Right atrium auricular region (tissue), 2 donors: ENCODE data around the gene PRRT3. TPM values are rescaled to one million over a fixed set of nuclear protein-coding genes. Genes with fewer than 3 reads are reported as not detected.

Source experiments
- DNase-seq: peaks from one replicate; pipeline ENCODE4 v3.0.0-alpha.2; 2019; ENCODE audit warnings: low spot score
- H3K27ac ChIP-seq, 2 donors: fragments of 200-600 bp; sonication (generic); 1 replicate in 1 of 2; 2 replicates in 1 of 2; pipeline ENCODE4 v1.5.1; 2016 to 2019
- H3K27me3 ChIP-seq, 2 donors: fragments of 200-600 bp; sonication (generic); one replicate each; pipeline versions ENCODE4 v1.5.1 to v1.6.0; 2017 to 2019
- H3K36me3 ChIP-seq: fragments of 200-600 bp; sonication (generic); one replicate; pipeline ENCODE4 v1.5.1; 2016
- H3K4me1 ChIP-seq, 2 donors: fragments of 200-600 bp; sonication (generic); one replicate each; pipeline versions ENCODE4 v1.5.1 to v1.6.0; 2017 to 2019
- H3K4me3 ChIP-seq, 2 donors: fragments of 200-600 bp; sonication (generic); 1 replicate in 1 of 2; 2 replicates in 1 of 2; pipeline ENCODE4 v1.5.1; 2017 to 2019; ENCODE audit warnings: mild to moderate bottlenecking in 1 of 2, moderate library complexity in 1 of 2
- H3K9me3 ChIP-seq, 2 donors: fragments of 200-600 bp; sonication (generic); one replicate each; pipeline ENCODE4 v1.5.1; 2019
- CTCF ChIP-seq, 2 donors: fragments of 200-600 bp; sonication (generic); IDR thresholded peaks; one replicate each; pipeline ENCODE4 v1.5.1; 2019; ENCODE audit warnings: antibody characterized with exemption in 2 of 2
- total RNA-seq, 2 donors: library from RNA; depleted of rRNA; stranded (reverse); fragments of >200 nt; gene quantifications; one replicate each; pipeline ENCODE4 v1.1.0, GENCODE V29; 2016

The PRRT3 gene
- total RNA-seq, 2 donors from 2014 or later: 1.4 to 1.9 TPM

GRCh38 chr3:9965200-9965875 is 13.1 kb upstream of the PRRT3 start:
- Histone ChIP-seq H3K27ac (no peak overlapping the region), H3K4me3 (no peak overlapping the region), H3K4me1 (no peaks in the 10 kb centered on the region), H3K9me3 (no peaks in the 10 kb centered on the region), H3K36me3 (peaks cover 58% of the 10 kb centered on the region), H3K27me3 (no peaks in the 10 kb centered on the region)
- no peak for TF ChIP-seq CTCF (IDR thresholded peaks at IDR 0.05)
- DNase-seq: no peak

GRCh38 chr3:9957214-9957613 is 5.0 kb upstream of the PRRT3 start:
- H3K27me3 ChIP-seq: no peaks in the 10 kb centered on the region
- H3K27ac ChIP-seq: no peak overlapping the region
- H3K36me3 ChIP-seq: peaks cover 12% of the 10 kb centered on the region
- no peak for DNase-seq
- H3K9me3 ChIP-seq: no peaks in the 10 kb centered on the region
- no peak overlapping the region for H3K4me3 ChIP-seq
- H3K4me1 ChIP-seq: peaks cover 0 to 3% of the 10 kb centered on the region in 2 donors
- TF ChIP-seq CTCF (IDR thresholded peaks at IDR 0.05): no peak

- H3K9me3 ChIP-seq: no peaks in the 10 kb centered on the region
- H3K27me3 ChIP-seq: no peaks in the 10 kb centered on the region
- no peak for DNase-seq
- no peak overlapping the region for H3K4me3 ChIP-seq
- no peak overlapping the region for H3K27ac ChIP-seq
- H3K4me1 ChIP-seq: peaks cover 0 to 13% of the 10 kb centered on the region in 2 donors
- no peak for TF ChIP-seq CTCF (IDR thresholded peaks at IDR 0.05)
- H3K36me3 ChIP-seq: peaks cover under 1% of the 10 kb centered on the region
These were observed 3.6 kb upstream of the PRRT3 start for GRCh38 chr3:9955611-9956352.

GRCh38 chr3:9955067-9955502 is 2.9 kb upstream of the PRRT3 start:
- no peak overlapping the region for H3K27ac ChIP-seq
- no peaks in the 10 kb centered on the region for H3K9me3 ChIP-seq
- H3K4me3 ChIP-seq: no peak overlapping the region
- TF ChIP-seq CTCF (IDR thresholded peaks at IDR 0.05): no peak
- peaks cover 0 to 13% of the 10 kb centered on the region in 2 donors for H3K4me1 ChIP-seq
- no peak for DNase-seq
- H3K36me3 ChIP-seq: no peaks in the 10 kb centered on the region
- H3K27me3 ChIP-seq: no peaks in the 10 kb centered on the region

GRCh38 chr3:9951598-9951961 is 628 bp downstream of the PRRT3 start:
- Histone ChIP-seq H3K9me3 (no peaks in the 10 kb centered on the region), H3K4me1 (peaks cover 0 to 26% of the 10 kb centered on the region in 2 donors), H3K36me3 (no peaks in the 10 kb centered on the region), H3K4me3 (peak overlapping the region; percentile 41 to 55), H3K27ac (no peak overlapping the region), H3K27me3 (no peaks in the 10 kb centered on the region)
- no peak for DNase-seq
- no peak for TF ChIP-seq CTCF (IDR thresholded peaks at IDR 0.05)
